ENCODE results near the gene MARCHF9. TPM values are rescaled to one million over a fixed set of nuclear protein-coding genes. Genes with fewer than 3 reads are reported as not detected.

The MARCHF9 gene
- total RNA-seq, 1 donor from 2014 or later, result 34.3 TPM

GRCh38 chr12:57782608-57783465, 27.9 kb downstream of the MARCHF9 start, which contains the start of gene TSFM:
Gene TSFM, plus strand, starts transcription at chr12:57782787. Its CDS starts 15 bp downstream, at chr12:57782802.
- Mint-ChIP-seq H3K4me1 (ENCODE audit: low read depth) (peaks cover 12% of the 10 kb centered on the region), H3K27me3 (no peaks in the 10 kb centered on the region), H3K36me3 (ENCODE audit: insufficient read depth) (peaks cover 11% of the 10 kb centered on the region), H3K27ac (peak within 1 kb of the TSS; percentile 96), H3K4me3 (ENCODE audit: low read depth) (peak within 1 kb of the TSS; percentile 100), H3K9me3 (ENCODE audit: low read depth) (no peaks in the 10 kb centered on the region)
- TF ChIP-seq CTCF (IDR thresholded peaks at IDR 0.05; ENCODE audit: unreplicated experiment), result peak; percentile 99
- DNase-seq (ENCODE audit: low spot score, unreplicated experiment), result peak; percentile 93

GRCh38 chr12:57783466-57783801, 28.5 kb downstream of the MARCHF9 start:
- Mint-ChIP-seq H3K4me1 (ENCODE audit: low read depth) (peaks cover 12% of the 10 kb centered on the region), H3K27me3 (no peaks in the 10 kb centered on the region), H3K27ac (no peak overlapping the region), H3K9me3 (ENCODE audit: low read depth) (no peaks in the 10 kb centered on the region), H3K4me3 (ENCODE audit: low read depth) (peak overlapping the region; percentile 100), H3K36me3 (ENCODE audit: insufficient read depth) (peaks cover 12% of the 10 kb centered on the region)
- TF ChIP-seq CTCF (IDR thresholded peaks at IDR 0.05; ENCODE audit: unreplicated experiment), result no peak
- DNase-seq (ENCODE audit: low spot score, unreplicated experiment), result no peak

DNA sequence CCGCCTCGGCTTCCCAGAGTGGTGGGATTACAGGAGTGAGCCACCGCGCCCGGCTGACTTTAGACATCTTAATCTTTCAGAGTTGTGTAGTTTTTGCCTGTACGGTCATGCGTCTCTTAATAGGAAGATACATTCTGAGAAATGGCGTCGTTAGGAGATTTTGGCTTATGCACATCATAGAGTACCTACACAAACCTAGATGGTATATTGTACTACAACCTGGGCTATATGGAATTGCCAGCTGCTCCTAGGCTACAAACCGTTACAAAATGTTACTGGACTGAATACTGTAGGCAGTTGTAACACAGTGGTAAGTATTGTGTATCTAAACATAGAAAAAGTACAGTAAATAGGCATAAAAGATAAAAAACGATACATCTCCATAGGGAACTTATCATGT, 29.0 kb downstream of the MARCHF9 start:
- no peak for DNase-seq (ENCODE audit: low spot score, unreplicated experiment)

DNA sequence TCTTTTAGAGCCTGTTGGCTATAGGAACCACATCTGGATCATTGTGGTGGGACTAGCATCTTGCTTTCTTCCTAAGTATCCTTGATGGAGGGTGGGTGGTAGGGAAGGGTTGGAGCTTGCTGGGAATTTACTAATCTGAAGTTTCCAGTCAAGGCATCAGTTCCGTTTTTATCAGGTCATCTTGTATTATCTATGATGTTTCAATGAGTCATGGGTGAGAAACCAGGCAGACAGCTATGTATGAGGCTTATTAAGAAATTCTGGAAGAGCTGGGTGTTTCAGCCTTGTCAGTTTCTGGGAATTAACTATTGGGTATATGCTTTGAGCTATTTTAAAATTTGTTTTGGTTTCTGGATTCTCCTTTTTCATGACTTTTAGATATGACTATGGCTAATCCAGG, 39.0 kb downstream of the MARCHF9 start:
- Mint-ChIP-seq H3K9me3 (ENCODE audit: low read depth) (no peaks in the 10 kb centered on the region), H3K4me3 (ENCODE audit: low read depth) (no peak overlapping the region), H3K4me1 (ENCODE audit: low read depth) (no peaks in the 10 kb centered on the region), H3K27me3 (no peaks in the 10 kb centered on the region), H3K27ac (no peak overlapping the region), H3K36me3 (ENCODE audit: insufficient read depth) (peaks cover 10% of the 10 kb centered on the region)
- TF ChIP-seq CTCF (IDR thresholded peaks at IDR 0.05; ENCODE audit: unreplicated experiment), result no peak
- DNase-seq (ENCODE audit: low spot score, unreplicated experiment), result no peak

More for the DNA sequence above, 29.0 kb downstream of the MARCHF9 start:
- TF ChIP-seq CTCF (IDR thresholded peaks at IDR 0.05; ENCODE audit: unreplicated experiment), result no peak
- Mint-ChIP-seq H3K4me1 (ENCODE audit: low read depth) (peaks cover 12% of the 10 kb centered on the region), H3K27ac (peak overlapping the region; percentile 24), H3K36me3 (ENCODE audit: insufficient read depth) (peaks cover 13% of the 10 kb centered on the region), H3K9me3 (ENCODE audit: low read depth) (no peaks in the 10 kb centered on the region), H3K27me3 (no peaks in the 10 kb centered on the region), H3K4me3 (ENCODE audit: low read depth) (peak overlapping the region; percentile 66)

DNA sequence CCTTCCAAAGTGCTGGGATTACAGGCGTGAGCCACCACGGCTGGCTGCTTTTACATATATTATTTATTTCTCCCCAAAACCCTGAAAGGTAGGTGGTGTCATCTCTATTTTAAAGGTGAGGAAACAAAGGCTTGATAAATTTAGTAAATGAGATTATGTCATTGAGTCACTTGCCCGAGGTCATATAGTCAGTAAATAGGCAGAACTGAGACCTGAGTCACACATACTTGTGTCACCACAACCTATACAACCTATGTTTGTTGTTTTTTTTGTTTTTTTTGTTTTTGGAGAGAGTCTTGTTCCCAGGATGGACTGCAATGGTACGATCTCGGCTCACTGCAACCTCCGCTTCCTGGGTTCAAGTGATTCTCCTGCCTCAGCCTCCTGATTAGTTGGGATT, 40.5 kb downstream of the MARCHF9 start:
- no peak overlapping the region for H3K4me3 Mint-ChIP-seq (ENCODE audit: low read depth)
- no peak for TF ChIP-seq CTCF (IDR thresholded peaks at IDR 0.05; ENCODE audit: unreplicated experiment)
- no peaks in the 10 kb centered on the region for H3K4me1 Mint-ChIP-seq (ENCODE audit: low read depth)
- peaks cover 10% of the 10 kb centered on the region for H3K36me3 Mint-ChIP-seq (ENCODE audit: insufficient read depth)
- H3K27me3 Mint-ChIP-seq, result no peaks in the 10 kb centered on the region
- no peaks in the 10 kb centered on the region for H3K9me3 Mint-ChIP-seq (ENCODE audit: low read depth)
- no peak for DNase-seq (ENCODE audit: low spot score, unreplicated experiment)
- H3K27ac Mint-ChIP-seq, result no peak overlapping the region
